Measurements from ENCODE around the gene COLEC11. TPM values are rescaled to one million over a fixed set of nuclear protein-coding genes. Genes with fewer than 3 reads are reported as not detected.

Gene COLEC11
- total RNA-seq, 4 donors from 2014 or later = 0.34 to 0.84 (median 0.59) TPM; not detected in 1

DNA sequence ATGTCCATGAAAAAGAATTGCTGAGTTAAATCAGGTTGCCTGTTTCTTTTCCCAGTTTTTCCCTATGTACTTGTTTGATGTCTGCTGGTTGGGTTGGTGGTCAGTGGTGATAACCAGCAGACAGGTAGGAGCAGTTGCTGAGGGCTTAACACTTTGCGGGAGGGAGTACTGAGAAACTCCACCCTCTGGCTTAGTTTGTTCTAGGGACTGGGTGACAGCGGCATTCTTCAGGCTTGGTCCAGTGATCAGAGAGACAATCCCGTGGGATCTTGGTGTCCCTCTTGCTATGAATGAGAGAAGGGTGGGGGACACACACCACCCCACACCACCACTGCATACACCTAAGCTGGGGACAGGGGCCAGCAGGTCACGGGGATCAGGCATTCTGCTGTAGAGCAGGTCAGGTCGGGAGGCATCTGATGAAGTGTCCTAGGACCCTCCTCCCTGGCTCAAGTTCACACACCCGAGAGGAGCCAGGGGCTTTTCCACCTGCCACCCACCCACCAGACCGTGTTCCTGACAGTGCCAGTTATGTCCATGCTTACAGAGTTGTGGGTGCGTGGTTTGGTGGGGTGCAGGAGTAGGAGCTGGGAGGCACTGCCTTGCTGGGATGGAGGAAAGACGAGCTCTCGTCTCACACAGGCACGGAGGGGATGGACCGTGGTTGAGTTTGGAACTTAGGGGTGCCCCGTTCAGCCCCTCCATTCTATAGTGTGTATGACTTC lies 41.8 kb downstream of the COLEC11 start:
- 84 to 91% methylated on average over 10 to 13 of the region's 13 CpGs for WGBS, 2 donors
- peak in 1 of 2 donors; percentile 63 for DNase-seq (ENCODE audit: low spot score in 2 of 2)
- no peak overlapping the region for H3K4me3 ChIP-seq (ENCODE audit: low read depth, poor library complexity, severe bottlenecking)
- intact Hi-C loops (cut with DNase I; ENCODE audit: low total_unique reads) = no loop called here
- TF ChIP-seq POLR2A (IDR thresholded peaks at IDR 0.05) = no peak
- TF ChIP-seq, protein P1, sequence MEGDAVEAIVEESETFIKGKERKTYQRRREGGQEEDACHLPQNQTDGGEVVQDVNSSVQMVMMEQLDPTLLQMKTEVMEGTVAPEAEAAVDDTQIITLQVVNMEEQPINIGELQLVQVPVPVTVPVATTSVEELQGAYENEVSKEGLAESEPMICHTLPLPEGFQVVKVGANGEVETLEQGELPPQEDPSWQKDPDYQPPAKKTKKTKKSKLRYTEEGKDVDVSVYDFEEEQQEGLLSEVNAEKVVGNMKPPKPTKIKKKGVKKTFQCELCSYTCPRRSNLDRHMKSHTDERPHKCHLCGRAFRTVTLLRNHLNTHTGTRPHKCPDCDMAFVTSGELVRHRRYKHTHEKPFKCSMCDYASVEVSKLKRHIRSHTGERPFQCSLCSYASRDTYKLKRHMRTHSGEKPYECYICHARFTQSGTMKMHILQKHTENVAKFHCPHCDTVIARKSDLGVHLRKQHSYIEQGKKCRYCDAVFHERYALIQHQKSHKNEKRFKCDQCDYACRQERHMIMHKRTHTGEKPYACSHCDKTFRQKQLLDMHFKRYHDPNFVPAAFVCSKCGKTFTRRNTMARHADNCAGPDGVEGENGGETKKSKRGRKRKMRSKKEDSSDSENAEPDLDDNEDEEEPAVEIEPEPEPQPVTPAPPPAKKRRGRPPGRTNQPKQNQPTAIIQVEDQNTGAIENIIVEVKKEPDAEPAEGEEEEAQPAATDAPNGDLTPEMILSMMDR (IDR thresholded peaks at IDR 0.05) = no peak

DNA sequence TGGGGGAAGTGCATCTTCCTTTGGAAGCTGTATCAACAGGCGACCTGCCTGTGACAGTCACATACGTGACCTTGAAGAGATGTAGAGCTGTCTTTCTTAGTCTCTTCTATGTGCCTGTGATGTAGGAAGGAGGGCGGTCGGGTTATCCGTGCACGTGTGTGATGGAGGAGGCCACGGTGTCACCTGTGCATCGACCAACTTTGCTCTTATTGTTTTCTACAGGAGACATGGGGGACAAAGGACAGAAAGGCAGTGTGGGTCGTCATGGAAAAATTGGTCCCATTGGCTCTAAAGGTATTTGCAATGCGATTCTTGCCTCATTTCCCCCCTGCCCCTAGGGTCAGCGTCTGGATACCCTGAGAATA lies 42.4 kb downstream of the COLEC11 start:
- DNase-seq (ENCODE audit: low spot score in 2 of 2) = peak in 1 of 2 donors; percentile 50
- H3K4me3 ChIP-seq (ENCODE audit: low read depth, poor library complexity, severe bottlenecking) = no peak overlapping the region
- 89% methylated on average over 11 of the region's 11 CpGs for WGBS, 2 donors

DNA sequence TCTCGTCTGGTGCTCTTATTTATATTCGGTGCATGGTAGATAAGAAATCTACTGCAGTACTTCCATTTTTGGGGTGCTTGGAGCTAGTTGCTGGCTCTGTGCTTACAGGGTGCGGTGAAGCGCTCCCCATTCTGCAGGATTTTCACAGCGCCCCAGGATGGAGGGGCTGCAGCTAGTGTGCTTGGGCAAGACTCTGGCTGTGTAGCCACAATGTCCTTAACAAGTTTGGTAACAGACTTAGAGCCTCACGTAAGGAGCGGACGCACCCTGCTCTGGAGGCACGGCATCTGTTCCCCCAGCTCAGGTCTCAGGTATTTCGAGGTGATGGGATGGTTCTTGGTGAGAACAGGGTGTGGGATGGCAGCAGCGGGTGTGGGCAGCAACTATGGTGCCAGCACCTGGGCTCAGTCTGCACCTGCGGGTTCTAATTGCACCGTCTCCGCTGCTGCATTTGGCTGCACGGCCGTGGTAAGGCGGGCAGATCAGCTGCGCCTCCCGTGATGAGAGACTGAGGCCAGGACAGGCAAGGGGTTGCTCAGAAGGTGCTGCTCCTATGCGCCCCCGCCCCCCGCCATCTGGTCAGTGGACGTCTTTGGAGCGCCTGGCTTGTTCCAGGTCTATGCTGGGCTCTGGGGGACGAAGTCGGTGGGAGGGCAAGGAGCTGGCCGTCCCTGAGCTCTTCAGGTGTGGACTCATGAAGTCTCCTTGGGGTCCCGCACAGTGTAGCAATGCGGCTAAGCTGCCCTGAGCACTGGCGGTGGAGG lies 43.0 kb downstream of the COLEC11 start:
- TF ChIP-seq POLR2A (IDR thresholded peaks at IDR 0.05) = no peak
- TF ChIP-seq, protein P1 (IDR thresholded peaks at IDR 0.05) = no peak
- 89% methylated on average over 28 to 30 of the region's 30 CpGs for WGBS, 2 donors
- DNase-seq (ENCODE audit: low spot score in 2 of 2) = peak in 1 of 2 donors; percentile 53
- intact Hi-C loops (cut with DNase I; ENCODE audit: low total_unique reads) = no loop called here
- no peak overlapping the region for H3K4me3 ChIP-seq (ENCODE audit: low read depth, poor library complexity, severe bottlenecking)

More for the DNA sequence above, 42.4 kb downstream of the COLEC11 start:
- no peak for TF ChIP-seq POLR2A (IDR thresholded peaks at IDR 0.05)
- TF ChIP-seq, protein P1 (IDR thresholded peaks at IDR 0.05) = no peak
- intact Hi-C loops (cut with DNase I; ENCODE audit: low total_unique reads) = no loop called here

DNA sequence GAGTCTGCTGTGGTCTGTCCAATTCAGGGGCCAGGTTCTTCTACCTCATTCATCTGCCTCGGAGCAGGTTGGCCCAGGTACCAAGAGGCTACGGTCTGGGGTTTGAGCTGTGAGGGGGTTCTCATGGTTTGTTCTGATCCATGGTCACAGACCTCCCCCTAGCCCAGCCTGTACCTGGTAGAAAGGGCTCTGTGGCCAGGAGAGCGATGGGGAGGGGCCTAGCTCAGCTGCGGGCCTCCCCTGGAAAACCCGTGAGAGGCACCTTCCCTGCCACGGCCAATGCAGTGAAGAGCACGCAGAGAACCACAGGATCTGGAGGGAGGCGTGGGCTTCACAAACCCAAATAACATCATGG lies 43.5 kb downstream of the COLEC11 start:
- peak in 1 of 2 donors; percentile 34 for DNase-seq (ENCODE audit: low spot score in 2 of 2)
- intact Hi-C loops (cut with DNase I; ENCODE audit: low total_unique reads) = no loop called here
- TF ChIP-seq POLR2A (IDR thresholded peaks at IDR 0.05) = no peak
- TF ChIP-seq, protein P1 (IDR thresholded peaks at IDR 0.05) = no peak
- 88% methylated on average over 7 to 8 of the region's 8 CpGs for WGBS, 2 donors
- H3K4me3 ChIP-seq (ENCODE audit: low read depth, poor library complexity, severe bottlenecking) = no peak overlapping the region

DNA sequence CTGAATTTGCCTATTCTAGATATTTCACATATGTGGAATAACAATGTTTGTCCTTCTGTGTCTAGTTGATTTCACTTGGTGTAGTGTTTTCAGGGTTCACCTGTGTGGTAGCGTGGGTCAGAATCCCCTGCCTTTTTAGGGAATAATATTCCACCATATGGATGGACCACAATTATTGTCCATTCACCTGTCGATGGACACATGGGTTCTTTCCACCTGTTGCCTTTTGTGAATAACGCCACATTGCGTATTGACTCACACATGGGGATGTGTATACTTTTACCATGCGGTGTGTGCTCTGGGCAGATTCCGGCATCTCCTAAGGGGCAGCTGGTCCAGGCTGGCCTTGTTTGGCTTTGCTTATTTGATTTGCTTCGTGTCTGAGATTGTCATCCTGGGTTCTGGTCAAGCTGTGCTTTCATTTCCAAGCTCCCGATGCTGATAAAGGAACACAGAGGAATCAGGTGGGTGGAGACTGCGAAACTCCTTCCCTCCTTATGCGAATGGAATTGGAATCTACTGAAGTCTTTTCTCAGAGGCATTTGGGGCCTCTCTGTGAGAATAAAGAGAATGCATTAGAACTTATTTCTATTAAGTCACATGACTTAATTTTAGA lies 44.2 kb downstream of the COLEC11 start:
- TF ChIP-seq, protein P1 (IDR thresholded peaks at IDR 0.05) = no peak
- no peak for TF ChIP-seq POLR2A (IDR thresholded peaks at IDR 0.05)
- intact Hi-C loops (cut with DNase I; ENCODE audit: low total_unique reads) = no loop called here
- no peak overlapping the region for H3K4me3 ChIP-seq (ENCODE audit: low read depth, poor library complexity, severe bottlenecking)
- WGBS, 2 donors = 90 to 94% methylated on average over 10 of the region's 10 CpGs
- DNase-seq (ENCODE audit: low spot score in 2 of 2) = peak in 1 of 2 donors; percentile 25
